GM21381 (cell line): ENCODE data around the gene KCNK7.
"Not testable (repeated sequence)": the region's sequence is repeated elsewhere in the genome, so short reads cannot be mapped to it uniquely, and the experiment has no call there.

Source experiments
- ATAC-seq: cut with Tn5 transposase; IDR thresholded peaks from one replicate; pipeline ENCODE4 v1.9.1; 2021; ENCODE audit warnings: mild to moderate bottlenecking, moderate library complexity; ENCODE audit not compliant: unreplicated experiment

The KCNK7 gene

DNA sequence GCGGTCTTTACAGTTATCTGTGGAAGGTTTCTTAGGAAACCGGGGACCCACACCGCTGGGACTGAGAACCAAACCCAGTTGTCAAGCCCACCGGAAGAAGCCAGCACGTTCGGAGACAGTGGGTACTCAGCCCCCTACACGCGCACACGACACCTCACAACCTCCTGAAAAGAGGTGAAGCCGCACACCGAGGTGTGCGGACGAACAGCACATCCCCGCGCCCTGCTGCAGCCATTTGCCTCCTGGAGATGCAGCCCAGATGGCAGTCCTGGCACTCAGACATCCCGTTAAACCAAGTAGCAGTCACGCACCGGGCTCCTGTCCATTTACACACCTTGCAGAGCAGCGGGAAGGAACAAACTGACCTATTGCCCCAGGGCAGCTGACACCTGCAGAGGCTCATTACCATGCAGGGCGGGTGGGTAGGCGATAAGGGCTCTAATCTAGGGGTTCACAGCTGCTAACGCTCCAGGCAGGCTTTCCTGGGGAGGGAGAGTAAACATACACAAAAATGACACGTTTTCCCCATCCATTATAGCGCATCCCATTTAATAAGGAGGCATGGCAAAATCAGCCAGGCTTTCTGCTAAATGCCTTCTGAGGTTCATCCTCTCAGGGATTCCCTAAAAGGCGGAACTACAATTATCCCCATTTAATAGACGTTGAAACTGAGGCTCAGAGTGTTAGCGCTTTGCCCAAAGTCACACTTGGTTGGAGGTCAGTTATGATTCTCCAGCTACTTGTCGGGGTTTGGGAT lies 20.6 kb downstream of the KCNK7 start:
- ATAC-seq, result no peak

DNA sequence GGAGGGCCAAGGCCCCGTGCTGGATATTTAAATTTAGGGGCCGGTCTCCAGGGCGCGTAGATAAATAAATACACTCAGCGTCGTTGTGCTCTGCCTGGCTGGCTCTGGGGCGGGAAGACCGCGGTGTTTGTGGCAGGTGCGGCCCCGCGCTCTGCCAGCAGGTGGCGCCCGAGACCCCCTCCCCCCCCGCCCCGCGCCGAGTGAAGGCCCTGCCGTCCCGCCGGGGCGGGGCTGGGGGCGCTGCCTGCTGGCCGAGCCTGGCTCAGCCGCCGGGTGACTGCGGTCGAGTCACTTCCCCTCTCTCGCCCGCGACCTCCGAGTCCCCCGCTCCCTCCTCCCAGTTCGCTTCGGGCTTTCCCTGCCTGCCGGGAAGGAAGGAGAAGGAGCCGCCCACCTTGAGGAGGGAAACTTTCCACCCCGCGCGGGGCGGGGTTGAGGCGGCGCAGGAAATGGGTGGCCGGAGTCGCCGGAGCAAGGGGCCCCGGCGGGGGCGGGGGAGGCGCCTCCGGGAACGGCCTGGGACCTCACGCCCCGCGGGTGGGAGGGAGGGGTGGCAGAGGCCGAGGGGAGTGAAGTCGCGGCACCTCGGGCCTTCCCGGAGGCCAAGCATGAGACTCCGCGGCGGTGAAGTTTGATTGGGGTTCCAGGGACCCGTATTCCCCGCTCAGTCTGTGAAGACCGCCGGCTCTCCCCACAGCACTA lies 21.3 kb downstream of the KCNK7 start:
- ATAC-seq, result peak; percentile 34

DNA sequence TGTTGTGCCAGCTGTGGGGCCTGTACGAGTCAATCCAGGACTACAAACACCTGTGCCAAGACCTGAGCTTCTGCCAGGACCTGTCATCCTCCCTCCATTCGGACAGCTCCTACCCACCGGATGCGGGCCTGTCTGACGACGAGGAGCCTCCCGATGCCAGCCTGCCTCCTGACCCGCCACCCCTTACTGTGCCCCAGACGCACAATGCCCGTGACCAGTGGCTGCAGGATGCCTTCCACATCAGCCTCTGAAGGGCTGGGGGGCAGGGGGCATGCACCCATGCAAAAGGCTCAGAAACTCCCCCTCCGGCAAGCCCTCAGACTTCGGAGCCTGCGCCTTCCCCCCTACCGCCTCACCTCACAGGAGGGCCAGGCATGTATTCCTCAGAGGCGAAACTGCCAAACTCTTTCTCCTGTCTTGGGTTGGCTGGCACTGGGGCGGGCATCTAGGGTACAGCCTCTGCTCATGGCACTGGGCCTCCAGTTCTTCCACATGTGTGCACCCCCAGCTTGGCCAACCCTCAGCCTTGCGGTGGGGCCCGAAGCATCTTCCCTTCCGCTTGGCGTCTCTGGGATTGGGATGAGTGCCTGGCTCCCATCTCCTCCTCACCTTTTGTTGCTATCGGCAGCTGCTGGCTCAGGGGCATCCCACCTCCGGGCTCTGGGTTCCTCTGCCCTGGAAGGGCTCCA lies 22.1 kb downstream of the KCNK7 start:
- ATAC-seq, result no peak

DNA sequence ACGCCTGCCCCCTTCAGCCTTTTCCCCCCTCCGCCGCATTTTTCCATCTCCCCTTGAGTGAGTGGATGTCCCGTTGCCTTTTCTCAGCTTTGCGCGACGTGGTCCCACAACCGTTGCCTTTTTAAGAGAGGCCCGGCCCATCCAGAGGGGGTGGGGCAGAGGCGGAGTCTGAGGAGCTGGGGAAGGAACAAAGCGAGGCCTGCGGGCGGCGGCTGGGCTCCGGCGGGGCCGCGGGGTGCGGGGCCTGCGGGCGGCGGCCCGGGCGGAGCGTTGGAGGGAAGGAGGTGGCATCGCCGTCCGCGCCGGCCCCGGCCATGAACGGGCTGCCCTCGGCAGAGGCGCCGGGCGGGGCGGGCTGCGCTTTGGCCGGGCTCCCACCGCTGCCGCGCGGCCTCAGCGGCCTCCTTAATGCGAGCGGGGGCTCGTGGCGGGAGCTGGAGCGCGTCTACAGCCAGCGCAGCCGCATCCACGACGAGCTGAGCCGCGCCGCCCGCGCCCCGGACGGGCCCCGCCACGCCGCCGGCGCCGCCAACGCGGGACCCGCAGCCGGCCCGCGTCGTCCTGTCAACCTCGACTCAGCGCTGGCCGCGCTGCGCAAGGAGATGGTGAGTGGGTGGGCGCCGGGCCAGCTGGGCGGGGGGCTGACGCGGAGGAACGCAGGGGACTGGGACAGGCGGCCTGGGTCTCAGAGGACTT lies 23.1 kb downstream of the KCNK7 start, which contains the start of gene FAM89B:
FAM89B (plus strand) TSS at position 183 of the 696 bp plus-strand sequence; CDS start at position 315, 132 bp downstream.
- no peak for ATAC-seq

DNA sequence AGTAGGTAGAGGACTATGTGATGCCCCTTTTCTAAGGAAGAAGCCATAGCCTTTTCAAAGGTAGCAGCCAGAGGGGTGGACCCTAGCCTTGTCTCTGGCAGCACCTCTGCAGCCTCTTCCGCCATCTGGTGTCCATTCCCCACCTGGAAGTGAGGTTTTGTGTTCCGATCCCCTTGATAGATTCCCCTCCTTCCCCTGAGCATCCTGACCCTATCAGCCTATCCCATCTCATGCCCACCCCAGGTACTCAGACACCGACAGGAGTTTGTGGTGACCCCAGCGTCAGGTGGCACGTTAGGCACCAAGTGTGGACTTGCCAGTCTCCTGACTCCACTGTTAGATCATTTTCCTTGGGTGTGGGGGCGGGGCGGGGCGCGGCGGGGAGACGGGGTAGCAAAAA lies 23.7 kb downstream of the KCNK7 start:
- ATAC-seq, result no peak

DNA sequence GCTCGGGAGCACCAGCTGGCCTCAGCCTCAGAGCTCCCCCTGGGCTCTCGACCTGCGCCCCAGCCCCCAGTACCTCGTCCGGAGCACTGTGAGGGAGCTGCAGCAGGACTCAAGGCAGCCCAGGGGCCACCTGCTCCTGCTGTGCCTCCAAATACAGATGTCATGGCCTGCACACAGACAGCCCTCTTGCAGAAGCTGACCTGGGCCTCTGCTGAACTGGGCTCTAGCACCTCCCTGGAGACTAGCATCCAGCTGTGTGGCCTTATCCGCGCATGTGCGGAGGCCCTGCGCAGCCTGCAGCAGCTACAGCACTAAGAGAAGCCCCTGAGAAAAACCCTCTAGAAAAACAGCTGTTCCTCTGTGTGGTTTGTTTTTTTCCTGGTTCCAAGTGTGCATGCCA lies 24.2 kb downstream of the KCNK7 start:
- ATAC-seq, result no peak

DNA sequence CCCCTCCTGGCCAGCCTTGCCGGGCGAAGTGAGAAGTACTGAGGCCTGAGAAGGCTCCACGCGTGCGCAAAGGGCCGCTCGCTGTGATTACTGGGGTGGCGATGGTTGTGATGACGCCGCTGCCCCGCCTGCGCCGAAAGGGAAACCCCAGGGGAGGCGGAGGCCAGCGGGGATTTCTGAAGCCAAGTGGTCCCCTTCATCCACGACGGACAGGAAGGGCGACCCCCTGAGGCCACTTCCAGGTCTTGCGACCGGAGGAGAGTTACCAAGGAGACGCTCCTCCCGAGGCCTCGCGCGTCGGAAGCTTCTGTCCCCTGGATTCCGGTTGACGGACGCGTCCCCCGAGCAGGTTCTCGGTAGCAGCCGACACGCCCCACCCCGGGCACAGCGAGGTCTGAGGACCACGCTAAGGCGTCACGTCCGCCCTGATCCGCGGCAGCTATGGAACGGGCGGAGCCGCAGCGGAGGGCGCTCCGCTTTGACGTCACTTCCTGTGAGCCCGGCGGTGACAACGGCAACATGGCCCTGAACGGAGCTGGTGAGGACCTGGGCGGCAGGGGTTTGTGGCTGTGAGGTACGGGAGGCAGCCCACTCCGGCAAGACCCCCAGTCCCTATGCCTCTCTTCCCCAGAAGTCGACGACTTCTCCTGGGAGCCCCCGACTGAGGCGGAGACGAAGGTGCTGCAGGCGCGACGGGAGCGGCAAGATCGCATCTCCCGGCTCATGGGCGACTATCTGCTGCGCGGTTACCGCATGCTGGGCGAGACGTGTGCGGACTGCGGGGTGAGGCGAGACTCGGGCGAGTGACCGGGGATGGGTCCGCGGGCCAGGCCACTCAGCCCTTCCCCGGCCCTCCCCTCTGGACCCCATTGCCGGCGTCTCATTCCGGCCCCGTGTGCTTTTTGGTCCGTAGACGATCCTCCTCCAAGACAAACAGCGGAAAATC lies 25.4 kb downstream of the KCNK7 start, which contains the start of gene ZNRD2:
ZNRD2 (plus strand) TSS at position 505 of the 946 bp plus-strand sequence; CDS start at position 520, 15 bp downstream.
- ATAC-seq, result peak; percentile 56

DNA sequence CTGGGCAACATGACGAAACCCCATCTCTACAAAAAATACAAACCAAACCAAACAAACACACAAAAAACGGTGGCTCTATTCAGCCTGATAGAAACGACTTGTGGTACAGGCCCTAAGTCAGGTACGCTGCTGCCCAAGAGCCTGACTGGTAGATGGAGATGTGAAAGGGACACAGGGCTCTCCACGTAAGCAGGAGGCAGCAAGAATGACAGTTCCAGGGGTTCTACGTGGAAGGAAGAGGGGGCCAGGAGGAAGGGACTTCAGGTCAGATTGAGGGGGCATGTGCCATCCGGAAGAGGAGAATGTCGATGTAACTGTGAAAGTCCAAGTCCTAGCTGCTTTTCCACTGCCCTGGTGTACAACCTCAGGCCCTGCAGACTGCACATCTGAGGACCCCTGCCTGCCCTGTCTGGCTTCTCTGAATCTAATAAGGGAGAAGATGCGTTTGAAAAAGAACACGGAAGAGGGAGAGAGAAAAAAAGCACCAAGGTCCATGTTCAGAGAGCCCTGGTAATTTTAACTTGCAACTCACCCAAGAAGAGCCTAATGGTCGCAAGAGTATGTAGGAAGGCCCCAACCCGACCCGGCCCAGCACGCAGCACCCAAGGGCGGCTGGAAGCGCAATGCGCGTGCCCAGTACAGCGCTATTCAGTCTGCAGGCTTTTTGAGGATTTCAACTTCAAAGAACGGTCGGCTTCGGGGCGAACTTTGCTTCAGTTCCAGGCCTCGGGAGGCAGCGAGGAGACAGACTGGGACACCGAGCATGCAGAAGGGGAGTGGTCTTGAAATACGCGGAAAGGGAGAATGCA lies 26.2 kb downstream of the KCNK7 start:
- ATAC-seq, result peak; percentile 8

DNA sequence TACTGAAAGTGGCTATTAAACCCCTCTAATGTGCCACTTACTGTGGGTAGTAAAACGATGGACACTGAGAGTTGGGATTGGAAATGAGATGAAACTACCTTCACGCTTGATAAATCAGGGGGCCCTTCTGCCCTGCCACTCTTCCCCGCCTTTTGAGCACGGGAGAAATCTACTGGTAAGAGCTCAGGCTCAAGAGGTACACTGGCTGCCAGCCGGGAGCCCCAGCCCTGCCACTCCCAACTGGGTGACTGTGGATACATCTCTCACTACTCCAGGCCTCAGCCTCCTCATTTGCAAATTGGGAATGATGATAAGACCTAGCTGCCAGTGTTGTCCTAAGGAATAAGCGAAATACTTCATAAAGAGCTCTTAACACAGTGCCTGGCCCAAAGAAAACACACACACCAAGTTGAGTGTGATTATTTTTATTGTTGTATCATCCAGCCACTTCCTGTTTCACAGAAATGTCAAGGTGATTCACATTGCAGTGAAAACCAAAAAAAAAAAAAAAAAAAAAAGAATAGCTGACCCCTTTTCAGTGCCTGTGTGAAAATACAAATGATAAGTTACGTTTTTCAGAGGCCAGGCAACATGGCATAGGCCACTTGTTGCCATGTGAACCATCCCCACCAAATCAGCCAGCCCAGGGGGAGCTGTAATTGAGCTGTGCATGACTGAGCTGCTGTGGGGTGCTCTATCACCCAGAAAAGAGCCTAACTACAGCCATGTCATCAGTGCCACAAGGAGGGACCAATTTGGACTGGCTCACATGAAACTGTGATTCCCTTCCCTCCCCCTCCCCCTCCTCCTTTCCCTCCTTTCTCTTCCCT lies 29.8 kb downstream of the KCNK7 start:
- no peak for ATAC-seq

DNA sequence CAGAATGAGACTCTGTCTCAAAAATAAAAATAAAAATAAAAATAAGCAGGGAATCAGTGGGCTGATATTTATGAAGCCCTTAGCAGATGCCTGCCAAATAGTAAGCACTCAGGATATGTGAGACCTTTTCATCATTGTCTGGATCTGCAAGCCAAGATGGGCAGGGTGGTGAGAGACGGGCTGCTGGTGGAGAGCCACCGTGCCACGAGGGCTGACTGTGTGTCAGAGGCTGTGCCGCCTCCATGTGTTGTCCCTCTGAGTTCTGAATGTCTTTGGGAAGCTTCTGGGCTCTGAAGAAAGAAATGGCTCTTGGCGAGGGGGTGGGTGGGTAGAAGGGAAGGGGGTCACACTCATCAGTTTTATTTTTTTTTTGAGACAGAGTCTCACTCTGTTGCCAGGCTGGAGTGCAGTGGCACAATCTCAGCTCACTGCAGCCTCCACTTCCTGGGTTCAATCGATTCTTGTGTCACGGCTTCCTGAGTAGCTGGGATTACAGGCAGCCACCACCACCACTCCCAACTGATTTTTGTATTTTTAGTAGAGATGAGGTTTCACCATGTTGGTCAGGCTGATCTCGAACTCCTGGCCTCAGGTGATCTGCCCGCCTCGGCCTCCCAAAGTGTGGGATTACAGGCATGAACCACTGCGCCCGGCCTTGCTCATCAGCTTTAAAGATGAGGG lies 30.6 kb downstream of the KCNK7 start:
- ATAC-seq, result not testable (repeated sequence)

DNA sequence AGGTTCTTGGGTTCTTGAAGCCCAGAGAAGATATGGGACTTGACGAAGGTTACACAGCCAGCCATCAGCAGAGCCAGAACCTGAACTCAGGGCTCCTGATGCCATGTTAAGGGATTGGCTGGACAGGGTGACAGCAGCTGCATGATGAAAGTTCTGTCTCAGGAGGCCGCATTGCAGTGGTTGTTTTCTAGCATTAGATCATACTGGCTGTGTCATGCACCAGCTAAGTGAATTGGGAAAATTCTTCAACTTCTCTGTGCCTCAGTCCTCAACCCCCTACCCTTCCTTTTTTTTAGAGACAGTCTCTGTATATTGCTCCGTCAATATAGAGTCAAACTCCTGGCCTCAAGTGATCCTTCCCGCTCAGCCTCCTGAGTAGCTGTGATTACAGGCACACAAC lies 32.0 kb downstream of the KCNK7 start:
- no peak for ATAC-seq

DNA sequence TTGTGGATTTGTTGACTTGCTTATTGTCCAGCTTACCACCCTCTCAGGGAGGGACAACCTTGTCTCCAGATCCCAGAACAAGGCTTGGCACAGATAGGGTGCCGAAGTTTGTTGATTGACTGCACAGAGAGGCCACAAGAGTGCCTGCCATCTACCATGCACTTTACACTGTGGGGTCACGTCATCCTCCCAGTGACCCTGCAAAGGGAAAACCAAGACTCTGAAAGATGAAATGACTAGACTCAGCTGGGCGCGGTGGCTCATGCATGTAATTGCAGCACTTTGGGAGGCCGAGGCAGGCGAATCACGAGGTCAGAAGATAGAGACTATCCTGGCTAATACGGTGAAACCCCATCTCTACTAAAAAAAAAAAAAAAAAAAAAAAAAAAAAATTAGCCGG lies 32.8 kb downstream of the KCNK7 start:
- no peak for ATAC-seq

DNA sequence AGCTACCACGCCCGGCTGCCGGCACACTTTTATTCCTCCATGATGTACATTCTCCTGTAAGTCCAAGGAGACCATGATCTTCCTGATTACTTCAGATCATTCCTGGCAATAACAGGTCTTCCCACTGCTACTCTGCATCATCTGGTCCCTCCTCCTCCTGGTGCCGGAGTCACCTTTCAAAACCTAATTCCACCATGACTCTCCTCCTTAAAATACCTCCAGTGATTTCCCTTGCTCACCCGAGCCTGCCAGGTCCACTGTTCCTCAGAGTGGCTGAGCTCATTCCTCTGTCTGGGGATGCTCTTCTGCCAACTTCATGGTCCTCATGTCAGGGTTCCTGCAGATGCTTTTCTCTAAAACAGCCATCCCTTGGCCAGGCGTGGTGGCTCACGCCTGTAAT lies 33.6 kb downstream of the KCNK7 start:
- ATAC-seq, result no peak

DNA sequence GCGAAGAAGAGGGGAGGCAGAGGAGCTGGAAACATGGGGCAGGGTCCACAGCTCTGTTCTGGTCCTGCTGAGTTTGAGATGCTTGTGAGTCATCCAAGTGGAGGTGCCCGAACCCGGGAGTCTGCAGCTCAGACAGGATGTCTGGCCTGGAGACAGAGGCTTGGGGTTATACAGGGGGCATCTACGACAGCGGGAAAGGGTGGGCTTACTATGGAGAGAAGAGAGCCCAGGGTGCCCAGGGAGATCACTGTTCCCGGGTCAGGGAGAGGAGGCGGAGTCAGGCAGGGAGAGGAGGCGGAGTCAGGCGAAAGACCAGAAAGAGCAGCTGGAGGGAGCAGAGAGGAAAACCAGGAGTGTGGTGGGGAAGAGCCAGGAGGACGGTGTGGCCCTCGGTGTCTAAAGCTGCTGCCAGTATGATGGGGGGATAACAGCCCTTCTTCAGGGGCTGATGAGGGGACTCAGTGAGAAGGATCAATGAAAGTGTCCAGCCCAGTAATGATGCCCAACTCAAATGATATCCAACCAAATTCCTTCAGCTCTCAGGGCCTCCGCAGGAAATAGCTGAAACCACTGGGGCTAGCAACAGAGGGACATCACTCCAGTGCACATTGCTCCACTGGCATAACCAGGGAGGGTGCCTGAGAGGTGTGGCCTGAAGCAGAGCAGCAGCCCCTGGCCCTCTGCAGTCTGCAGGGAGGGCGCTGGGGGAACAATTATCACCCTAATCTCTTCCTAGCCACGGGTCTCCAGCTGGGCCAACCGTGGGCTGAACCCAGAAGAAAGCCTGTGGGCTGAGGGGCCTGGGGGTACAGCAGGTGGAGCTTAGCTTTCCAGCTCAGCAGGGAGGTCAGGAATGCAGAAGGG lies 34.8 kb downstream of the KCNK7 start:
- ATAC-seq, result no peak

DNA sequence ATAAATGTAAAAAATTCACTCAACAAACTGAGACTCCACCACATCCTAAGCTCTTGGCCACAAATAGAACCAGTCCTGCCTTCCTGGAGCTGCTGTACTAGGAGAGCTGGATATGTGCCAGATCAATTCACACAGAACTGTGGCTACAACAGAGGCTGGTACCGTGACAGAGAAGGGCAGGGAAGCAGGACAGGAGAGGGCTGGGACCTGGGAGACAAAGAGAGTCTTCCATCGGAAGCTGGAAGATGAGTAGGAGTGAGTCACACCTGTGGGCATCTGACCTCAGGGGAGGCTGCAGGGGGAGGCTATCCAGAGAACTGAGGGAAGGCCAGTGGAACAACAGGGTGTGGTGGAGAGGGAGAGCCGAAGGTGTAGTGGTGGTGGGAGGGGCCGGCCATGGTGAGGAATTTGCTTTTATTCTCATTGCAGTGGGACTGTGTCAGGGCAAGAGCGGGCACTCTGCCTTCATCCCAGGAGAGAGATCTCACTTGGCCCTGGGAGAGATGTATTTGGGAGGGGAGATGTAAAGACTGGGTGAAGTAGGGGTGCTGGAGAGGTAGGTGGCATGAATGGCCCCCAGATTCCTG lies 35.6 kb downstream of the KCNK7 start:
- no peak for ATAC-seq

DNA sequence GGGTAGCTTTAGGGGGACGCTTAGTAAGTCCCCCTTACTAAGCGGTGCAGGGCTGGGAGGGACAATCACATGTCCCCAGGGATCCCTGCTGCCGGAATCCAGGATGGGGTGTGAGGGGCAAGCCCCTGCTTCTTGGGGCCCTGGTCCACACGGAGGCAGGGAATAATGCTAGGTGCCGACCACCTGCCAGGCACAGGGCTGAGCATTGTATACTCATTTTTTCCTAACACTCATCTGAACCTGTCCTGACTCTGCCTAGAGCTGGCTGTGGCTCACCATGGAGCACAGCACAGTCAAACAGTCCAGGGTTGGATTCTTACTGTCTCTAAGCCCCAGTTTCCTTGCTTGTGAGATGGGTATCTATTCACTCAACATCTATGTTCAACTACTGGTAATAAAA lies 36.1 kb downstream of the KCNK7 start:
- no peak for ATAC-seq
